Retina (tissue), 1 donor: ENCODE results near the gene TIRAP.
"Not testable (repeated sequence)": the region's sequence is repeated elsewhere in the genome, so short reads cannot be mapped to it uniquely, and the experiment has no call there.

Experiments
- DNase-seq: peaks from one replicate; pipeline ENCODE4 v3.0.0-alpha.2; 2016

TIRAP gene

GRCh38 chr11:126282736-126283591 is at the start of gene TIRAP:
TSS of gene TIRAP (plus strand) at chr11:126283093. CDS start at chr11:126290895, 7,802 bp downstream.
- DNase-seq = peak; percentile 86

GRCh38 chr11:126233391-126233790 is 49.5 kb upstream of the TIRAP start:
- no peak for DNase-seq

- DNase-seq = no peak
Observed at GRCh38 chr11:126246636-126247035, 36.3 kb upstream of the TIRAP start.

- DNase-seq = no peak
Observed at GRCh38 chr11:126253265-126253664, 29.6 kb upstream of the TIRAP start.

GRCh38 chr11:126254819-126255218 is 28.1 kb upstream of the TIRAP start:
- DNase-seq = no peak

GRCh38 chr11:126255507-126255906 is 27.4 kb upstream of the TIRAP start:
- not testable (repeated sequence) for DNase-seq

GRCh38 chr11:126256216-126256615 is 26.7 kb upstream of the TIRAP start:
- no peak for DNase-seq

- DNase-seq = no peak
Observed at GRCh38 chr11:126257144-126257543, 25.7 kb upstream of the TIRAP start.

- DNase-seq = no peak
Observed at GRCh38 chr11:126257764-126258163, 25.1 kb upstream of the TIRAP start.

- DNase-seq = no peak
Observed at GRCh38 chr11:126262216-126262615, 20.7 kb upstream of the TIRAP start.

- DNase-seq = no peak
Observed at GRCh38 chr11:126263489-126263888, 19.4 kb upstream of the TIRAP start.

- DNase-seq = no peak
Observed at GRCh38 chr11:126265811-126266210, 17.1 kb upstream of the TIRAP start.

GRCh38 chr11:126267650-126268049 is 15.2 kb upstream of the TIRAP start:
- no peak for DNase-seq

GRCh38 chr11:126268361-126268707 is 14.6 kb upstream of the TIRAP start:
- DNase-seq = no peak

- DNase-seq = peak; percentile 99
Observed at GRCh38 chr11:126268708-126269579, 13.9 kb upstream of the TIRAP start, which contains the start of the genes FOXRED1 and SRPRA. TSS of gene FOXRED1 (plus strand) at chr11:126269154. CDS start at chr11:126269207, 53 bp downstream. TSS of gene SRPRA (minus strand) at chr11:126268895. CDS start at chr11:126268804, 91 bp downstream.

- DNase-seq = no peak
Observed at GRCh38 chr11:126277322-126277721, 5.6 kb upstream of the TIRAP start.

GRCh38 chr11:126277780-126278179 is 5.1 kb upstream of the TIRAP start:
- DNase-seq = peak; percentile 40

- DNase-seq = no peak
Observed at GRCh38 chr11:126279191-126279590, 3.7 kb upstream of the TIRAP start.

- DNase-seq = no peak
Observed at GRCh38 chr11:126280595-126280994, 2.3 kb upstream of the TIRAP start.

GRCh38 chr11:126281245-126281644 is 1.6 kb upstream of the TIRAP start:
- no peak for DNase-seq

- no peak for DNase-seq
Observed at GRCh38 chr11:126281666-126282175, 1.2 kb upstream of the TIRAP start.

- peak; percentile 82 for DNase-seq
Observed at GRCh38 chr11:126282361-126282735, 545 bp upstream of the TIRAP start.

- no peak for DNase-seq
Observed at GRCh38 chr11:126284829-126285228, 1.9 kb downstream of the TIRAP start.
